ENCODE results near the gene PFDN6.

PFDN6 gene

DNA sequence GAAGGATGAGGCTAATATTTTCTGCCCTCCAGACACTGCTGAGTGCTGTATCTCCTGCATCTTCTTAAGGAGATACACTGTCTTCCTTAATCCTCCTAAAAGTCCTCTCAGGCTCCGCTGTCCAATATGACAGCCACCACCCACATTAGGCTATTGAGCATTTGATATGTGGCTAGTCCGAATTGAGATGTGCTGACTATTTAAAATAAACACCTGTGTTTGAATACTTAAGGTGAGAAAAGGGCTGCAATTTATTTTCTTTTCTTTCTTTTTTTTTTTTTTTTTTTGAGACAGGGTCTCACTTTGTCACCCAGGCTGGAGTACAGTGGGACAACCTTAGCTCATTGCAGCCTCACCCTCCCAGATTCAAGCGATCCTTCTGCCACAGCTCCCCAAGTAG, 12.5 kb downstream of the PFDN6 start:
- Histone ChIP-seq H4K20me1 (ENCODE audit: low read depth, low read length) (no peaks in the 10 kb centered on the region), H3K9ac (ENCODE audit: low read length) (no peak overlapping the region), H3K4me2 (ENCODE audit: low read depth, low read length, poor library complexity, severe bottlenecking) (no peak overlapping the region), H3K27ac (ENCODE audit: low read depth, low read length) (no peak overlapping the region), H3K9me2 (replicated peaks; ENCODE audit: insufficient read depth, low read length) (no peaks in the 10 kb centered on the region), H3F3A (ENCODE audit: insufficient read depth) (peaks cover 31% of the 10 kb centered on the region), H3K79me2 (ENCODE audit: insufficient read depth, low read length) (peaks cover 40% of the 10 kb centered on the region), H2AFZ (ENCODE audit: low read depth, low read length, severe bottlenecking) (no peak overlapping the region), H3K4me3 (ENCODE audit: insufficient read depth, low read length, poor library complexity, severe bottlenecking) (no peak overlapping the region), H3K27me3 (ENCODE audit: low read length) (no peaks in the 10 kb centered on the region), H3K36me3 (ENCODE audit: low read length) (peaks cover 9% of the 10 kb centered on the region; the same call in 1 of the 2 replicates), H3K9me3 (ENCODE audit: insufficient read depth, low read length) (no peaks in the 10 kb centered on the region)
- TF ChIP-seq, protein P1, sequence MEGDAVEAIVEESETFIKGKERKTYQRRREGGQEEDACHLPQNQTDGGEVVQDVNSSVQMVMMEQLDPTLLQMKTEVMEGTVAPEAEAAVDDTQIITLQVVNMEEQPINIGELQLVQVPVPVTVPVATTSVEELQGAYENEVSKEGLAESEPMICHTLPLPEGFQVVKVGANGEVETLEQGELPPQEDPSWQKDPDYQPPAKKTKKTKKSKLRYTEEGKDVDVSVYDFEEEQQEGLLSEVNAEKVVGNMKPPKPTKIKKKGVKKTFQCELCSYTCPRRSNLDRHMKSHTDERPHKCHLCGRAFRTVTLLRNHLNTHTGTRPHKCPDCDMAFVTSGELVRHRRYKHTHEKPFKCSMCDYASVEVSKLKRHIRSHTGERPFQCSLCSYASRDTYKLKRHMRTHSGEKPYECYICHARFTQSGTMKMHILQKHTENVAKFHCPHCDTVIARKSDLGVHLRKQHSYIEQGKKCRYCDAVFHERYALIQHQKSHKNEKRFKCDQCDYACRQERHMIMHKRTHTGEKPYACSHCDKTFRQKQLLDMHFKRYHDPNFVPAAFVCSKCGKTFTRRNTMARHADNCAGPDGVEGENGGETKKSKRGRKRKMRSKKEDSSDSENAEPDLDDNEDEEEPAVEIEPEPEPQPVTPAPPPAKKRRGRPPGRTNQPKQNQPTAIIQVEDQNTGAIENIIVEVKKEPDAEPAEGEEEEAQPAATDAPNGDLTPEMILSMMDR (IDR thresholded peaks at IDR 0.05; ENCODE audit: insufficient read depth, low read length, poor library complexity, severe bottlenecking) = no peak

DNA sequence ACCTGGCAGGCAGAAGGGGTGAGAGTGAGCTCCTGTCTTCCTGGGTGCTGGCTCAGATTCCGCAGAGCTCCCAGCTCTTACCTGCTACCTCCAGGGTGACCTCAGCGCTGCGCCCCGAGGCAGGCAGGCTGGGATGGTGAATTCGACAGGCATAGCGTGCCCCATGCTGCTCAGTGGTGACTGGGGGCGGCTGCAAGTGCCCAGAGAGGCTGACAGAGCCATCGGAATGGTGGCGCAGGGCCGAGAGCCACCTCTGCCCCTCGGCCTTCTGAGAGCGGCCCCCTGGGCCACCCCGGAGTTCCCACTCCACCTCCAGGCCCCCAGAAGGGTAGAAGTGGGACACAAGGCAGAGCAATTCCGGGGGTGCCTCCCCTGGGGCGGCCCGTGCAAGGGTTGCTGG, 14.8 kb downstream of the PFDN6 start:
- Histone ChIP-seq H3K9ac (ENCODE audit: low read length) (no peak overlapping the region), H3K36me3 (ENCODE audit: low read length) (peaks cover 11% of the 10 kb centered on the region; the same call in 1 of the 2 replicates), H4K20me1 (ENCODE audit: low read depth, low read length) (no peaks in the 10 kb centered on the region), H3K27me3 (ENCODE audit: low read length) (no peaks in the 10 kb centered on the region), H3K9me3 (ENCODE audit: insufficient read depth, low read length) (no peaks in the 10 kb centered on the region), H3K79me2 (ENCODE audit: insufficient read depth, low read length) (peaks cover 53% of the 10 kb centered on the region), H3K4me2 (ENCODE audit: low read depth, low read length, poor library complexity, severe bottlenecking) (no peak overlapping the region), H2AFZ (ENCODE audit: low read depth, low read length, severe bottlenecking) (no peak overlapping the region), H3K4me3 (ENCODE audit: insufficient read depth, low read length, poor library complexity, severe bottlenecking) (no peak overlapping the region), H3F3A (ENCODE audit: insufficient read depth) (peaks cover 29% of the 10 kb centered on the region), H3K27ac (ENCODE audit: low read depth, low read length) (no peak overlapping the region), H3K9me2 (replicated peaks; ENCODE audit: insufficient read depth, low read length) (no peaks in the 10 kb centered on the region)
- TF ChIP-seq, protein P1 (IDR thresholded peaks at IDR 0.05; ENCODE audit: insufficient read depth, low read length, poor library complexity, severe bottlenecking) = no peak
- no peak for TF ChIP-seq EZH2phosphoT487 (conservative IDR thresholded peaks at IDR 0.05; ENCODE audit: low read length)

DNA sequence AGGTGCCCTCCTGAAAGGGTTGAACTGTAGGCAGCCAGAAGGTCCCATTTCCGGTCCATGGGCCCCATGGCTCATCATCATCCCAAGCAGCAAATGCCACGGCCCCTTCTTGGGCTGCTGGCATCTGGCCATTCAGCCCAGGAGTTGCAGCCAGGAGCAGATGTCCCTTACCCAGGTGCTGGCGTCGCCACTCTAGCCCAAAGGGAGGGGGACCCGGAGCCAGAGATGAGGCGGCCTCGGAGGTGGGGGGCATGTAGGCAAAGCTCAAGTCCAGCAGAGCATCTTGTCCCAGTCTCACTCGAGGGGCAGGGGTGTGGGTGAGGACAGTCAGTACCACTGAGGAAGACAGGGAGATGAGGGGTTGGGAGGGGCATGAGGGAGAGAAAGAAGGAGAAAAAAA, 15.7 kb downstream of the PFDN6 start:
- Histone ChIP-seq H3K27ac (ENCODE audit: low read depth, low read length) (no peak overlapping the region), H2AFZ (ENCODE audit: low read depth, low read length, severe bottlenecking) (no peak overlapping the region), H3K4me3 (ENCODE audit: insufficient read depth, low read length, poor library complexity, severe bottlenecking) (no peak overlapping the region), H3K9me3 (ENCODE audit: insufficient read depth, low read length) (no peaks in the 10 kb centered on the region), H3K36me3 (ENCODE audit: low read length) (peaks cover 11% of the 10 kb centered on the region; the same call in 1 of the 2 replicates), H3K27me3 (ENCODE audit: low read length) (no peaks in the 10 kb centered on the region), H3K9me2 (replicated peaks; ENCODE audit: insufficient read depth, low read length) (no peaks in the 10 kb centered on the region), H3K4me2 (ENCODE audit: low read depth, low read length, poor library complexity, severe bottlenecking) (no peak overlapping the region), H3F3A (ENCODE audit: insufficient read depth) (peaks cover 24% of the 10 kb centered on the region), H3K9ac (ENCODE audit: low read length) (no peak overlapping the region), H3K79me2 (ENCODE audit: insufficient read depth, low read length) (peaks cover 52% of the 10 kb centered on the region), H4K20me1 (ENCODE audit: low read depth, low read length) (no peaks in the 10 kb centered on the region)
- TF ChIP-seq EZH2phosphoT487 (conservative IDR thresholded peaks at IDR 0.05; ENCODE audit: low read length) = no peak
- TF ChIP-seq, protein P1 (IDR thresholded peaks at IDR 0.05; ENCODE audit: insufficient read depth, low read length, poor library complexity, severe bottlenecking) = no peak
